ENCODE data around the gene RAB34. TPM values are rescaled to one million over a fixed set of nuclear protein-coding genes. Genes with fewer than 3 reads are reported as not detected.

The RAB34 gene
- total and polyA plus RNA-seq, 9 of the 15 experiments (the other 6 are each of a cell fraction or from before 2014, with no cell fraction given), result 0.07 to 3.8 (median 0.46) TPM; not detected in 1

GRCh38 chr17:28744104-28744971 lies 26.7 kb upstream of the RAB34 start (continued):
- TF ChIP-seq PRDM10 (IDR thresholded peaks at IDR 0.05; ENCODE audit: partially characterized antibody), result no peak
- no peak for TF ChIP-seq ZNF12 (CRISPR knock-in tag; IDR thresholded peaks at IDR 0.05)
- TF ChIP-seq ARID4B (CRISPR knock-in tag; IDR thresholded peaks at IDR 0.05), result peak; percentile 57; the same call in 1 of the 2 replicates
- peak; percentile 96 for TF ChIP-seq CREB1 (IDR thresholded peaks at IDR 0.05)
- peak; percentile 95 for TF ChIP-seq CREB1 (CRISPR knock-in tag; IDR thresholded peaks at IDR 0.05)
- no peak for TF ChIP-seq E2F3 (CRISPR knock-in tag; IDR thresholded peaks at IDR 0.05)
- TF ChIP-seq MLLT1 (IDR thresholded peaks at IDR 0.05), result no peak
- no peak for TF ChIP-seq ZNF583 (CRISPR knock-in tag; IDR thresholded peaks at IDR 0.05)
- TF ChIP-seq ARID3A (IDR thresholded peaks at IDR 0.05; ENCODE audit: borderline replicate concordance, low read depth, low read length), result no peak
- TF ChIP-seq USF1 (CRISPR knock-in tag; IDR thresholded peaks at IDR 0.05), result no peak
- no peak for TF ChIP-seq ZNF668 (CRISPR knock-in tag; IDR thresholded peaks at IDR 0.05)
- no peak for TF ChIP-seq FOXA1 (IDR thresholded peaks at IDR 0.05; ENCODE audit: borderline replicate concordance)
- no peak for TF ChIP-seq TAF7 (tag; IDR thresholded peaks at IDR 0.05)
